Vagina (tissue), 2 donors: Measurements from ENCODE around the gene ZC3H4. TPM values are rescaled to one million over a fixed set of nuclear protein-coding genes. Genes with fewer than 3 reads are reported as not detected.
"Not testable (repeated sequence)": the region's sequence is repeated elsewhere in the genome, so short reads cannot be mapped to it uniquely, and the experiment has no call there.

Source experiments
- DNase-seq, 2 donors: peaks; one replicate each; pipeline ENCODE4 v3.0.0-alpha.2; 2017; ENCODE audit errors: extremely low spot score in 2 of 2
- H3K27ac ChIP-seq: fragments of 200-600 bp; sonication (generic); one replicate; pipeline ENCODE4 v1.5.1; 2019
- H3K27me3 ChIP-seq: fragments of 200-600 bp; sonication (generic); one replicate; pipeline ENCODE4 v1.5.1; 2019
- H3K36me3 ChIP-seq, 2 donors: fragments of 200-600 bp; sonication (generic); one replicate each; pipeline ENCODE4 v1.5.1; 2017 to 2019
- H3K4me1 ChIP-seq: fragments of 200-600 bp; sonication (generic); one replicate; pipeline ENCODE4 v1.5.1; 2019
- H3K4me3 ChIP-seq, 2 donors: fragments of 200-600 bp; sonication (generic); 1 replicate in 1 of 2; 2 replicates in 1 of 2; pipeline ENCODE4 v1.5.1; 2016 to 2019
- H3K9me3 ChIP-seq: fragments of 200-600 bp; sonication (generic); one replicate; pipeline ENCODE4 v1.5.1; 2019
- CTCF ChIP-seq, 3 experiments: fragments of 450-650 bp in 2 of 3; fragments of 200-600 bp in 1 of 3; sonication (generic) in 1 of 3; IDR thresholded peaks; one replicate each; pipeline ENCODE4 v1.5.1; 2017 to 2019; ENCODE audit warnings: antibody characterized with exemption in 3 of 3, mild to moderate bottlenecking in 2 of 3, moderate library complexity in 2 of 3
- POLR2A ChIP-seq, 2 donors: fragments of 450-650 bp; IDR thresholded peaks; one replicate each; pipeline ENCODE4 v1.6.1; 2017; ENCODE audit warnings: antibody characterized with exemption in 2 of 2, mild to moderate bottlenecking in 2 of 2, moderate library complexity in 2 of 2
- POLR2AphosphoS5 ChIP-seq, 2 donors: sonication (generic); formaldehyde crosslinking; IDR thresholded peaks; one replicate each; pipeline ENCODE4 v1.9.0; 2017; ENCODE audit warnings: antibody characterized with exemption in 2 of 2, mild to moderate bottlenecking in 2 of 2, low read depth in 1 of 2; ENCODE audit not compliant: insufficient read depth in 1 of 2
- intact Hi-C: fragments of 100-400 bp; cut with DNase I; formaldehyde crosslinking; loops from one replicate; pipeline ENCODE4 v1.15.1; 2023
- total RNA-seq: library from RNA; depleted of rRNA; stranded (reverse); fragments of >200 nt; gene quantifications from one replicate; pipeline ENCODE4 v1.2.3, GENCODE V29; 2016

The ZC3H4 gene
- total RNA-seq, 1 donor from 2014 or later = 21.9 TPM

DNA sequence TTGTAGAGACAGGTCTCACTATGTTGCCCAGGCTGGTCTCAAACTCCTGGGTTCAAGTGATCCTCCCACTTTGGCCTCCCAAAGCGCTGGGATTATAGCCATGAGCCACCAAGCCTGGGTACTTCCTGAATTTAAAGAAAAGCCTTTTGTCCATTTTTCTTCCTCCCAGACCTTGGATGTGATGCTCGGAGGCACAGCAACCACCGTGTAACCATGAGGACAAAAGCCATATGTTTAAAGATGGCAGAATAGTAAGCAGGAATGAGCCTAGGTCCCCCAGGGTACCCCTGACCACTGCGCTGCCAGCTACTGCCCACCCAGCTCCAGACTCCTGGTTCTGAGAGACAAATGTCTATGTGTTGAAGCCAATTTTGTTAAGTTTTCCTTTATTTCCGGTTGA, 31.1 kb downstream of the ZC3H4 start:
- Histone ChIP-seq H3K4me1 (peaks cover 6% of the 10 kb centered on the region), H3K27ac (no peak overlapping the region), H3K36me3 (peaks cover 0 to 86% of the 10 kb centered on the region in 2 donors), H3K9me3 (no peaks in the 10 kb centered on the region), H3K27me3 (no peaks in the 10 kb centered on the region), H3K4me3 (no peak overlapping the region)
- TF ChIP-seq POLR2AphosphoS5 (IDR thresholded peaks at IDR 0.05; ENCODE audit: insufficient read depth in 1 of 2, low read depth in 1 of 2) (no peak), CTCF (IDR thresholded peaks at IDR 0.05) (no peak), POLR2A (IDR thresholded peaks at IDR 0.05) (no peak)
- intact Hi-C loops = no loop called here
- no peak for DNase-seq

GRCh38 chr19:47081095-47081494, 32.5 kb downstream of the ZC3H4 start:
- intact Hi-C loops = no loop called here
- H3K9me3 ChIP-seq = no peaks in the 10 kb centered on the region
- H3K27me3 ChIP-seq = no peaks in the 10 kb centered on the region
- TF ChIP-seq CTCF (IDR thresholded peaks at IDR 0.05) (no peak), POLR2A (IDR thresholded peaks at IDR 0.05) (no peak), POLR2AphosphoS5 (IDR thresholded peaks at IDR 0.05; ENCODE audit: insufficient read depth in 1 of 2, low read depth in 1 of 2) (no peak)
- no peak overlapping the region for H3K27ac ChIP-seq
- no peak for DNase-seq
- H3K4me3 ChIP-seq = no peak overlapping the region
- peaks cover 6% of the 10 kb centered on the region for H3K4me1 ChIP-seq
- H3K36me3 ChIP-seq = peaks cover 0 to 84% of the 10 kb centered on the region in 2 donors

GRCh38 chr19:47078351-47078750, 35.2 kb downstream of the ZC3H4 start:
- H3K27me3 ChIP-seq, H3K27ac ChIP-seq, H3K4me3 ChIP-seq, DNase-seq, H3K4me1 ChIP-seq, H3K9me3 ChIP-seq: not testable (repeated sequence)
- peaks cover 0 to 64% of the 10 kb centered on the region in 2 donors for H3K36me3 ChIP-seq
- intact Hi-C loops = loop anchor here (2.0 kb wide), 1 partner anchor 50 kb away; no protein-coding TSS in a partner anchor

DNA sequence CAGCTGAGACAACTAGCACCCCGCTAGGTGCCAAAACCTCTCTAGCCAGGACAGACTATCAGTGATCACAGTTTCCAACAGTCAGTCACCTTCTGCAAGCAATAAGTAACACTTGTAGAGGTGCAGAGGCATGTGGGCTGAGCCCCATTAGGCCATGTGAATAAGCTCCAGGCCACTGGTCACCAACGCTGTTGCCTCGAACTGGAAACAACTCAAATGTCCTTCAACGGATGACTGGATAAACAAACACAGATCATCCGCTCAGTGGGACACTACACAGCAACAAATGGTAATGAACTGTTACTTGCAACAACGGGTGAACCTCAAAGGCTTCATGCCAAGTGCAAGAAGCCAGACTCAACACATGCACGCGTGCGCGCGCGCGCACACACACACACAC, 37.6 kb downstream of the ZC3H4 start:
- intact Hi-C loops = no loop called here
- Histone ChIP-seq H3K36me3 (peaks cover 0 to 62% of the 10 kb centered on the region in 2 donors), H3K27me3 (no peaks in the 10 kb centered on the region), H3K9me3 (no peaks in the 10 kb centered on the region), H3K4me3 (no peak overlapping the region), H3K27ac (no peak overlapping the region), H3K4me1 (peaks cover 6% of the 10 kb centered on the region)
- TF ChIP-seq POLR2A (IDR thresholded peaks at IDR 0.05) (no peak), POLR2AphosphoS5 (IDR thresholded peaks at IDR 0.05; ENCODE audit: insufficient read depth in 1 of 2, low read depth in 1 of 2) (no peak), CTCF (IDR thresholded peaks at IDR 0.05) (no peak)
- no peak for DNase-seq

DNA sequence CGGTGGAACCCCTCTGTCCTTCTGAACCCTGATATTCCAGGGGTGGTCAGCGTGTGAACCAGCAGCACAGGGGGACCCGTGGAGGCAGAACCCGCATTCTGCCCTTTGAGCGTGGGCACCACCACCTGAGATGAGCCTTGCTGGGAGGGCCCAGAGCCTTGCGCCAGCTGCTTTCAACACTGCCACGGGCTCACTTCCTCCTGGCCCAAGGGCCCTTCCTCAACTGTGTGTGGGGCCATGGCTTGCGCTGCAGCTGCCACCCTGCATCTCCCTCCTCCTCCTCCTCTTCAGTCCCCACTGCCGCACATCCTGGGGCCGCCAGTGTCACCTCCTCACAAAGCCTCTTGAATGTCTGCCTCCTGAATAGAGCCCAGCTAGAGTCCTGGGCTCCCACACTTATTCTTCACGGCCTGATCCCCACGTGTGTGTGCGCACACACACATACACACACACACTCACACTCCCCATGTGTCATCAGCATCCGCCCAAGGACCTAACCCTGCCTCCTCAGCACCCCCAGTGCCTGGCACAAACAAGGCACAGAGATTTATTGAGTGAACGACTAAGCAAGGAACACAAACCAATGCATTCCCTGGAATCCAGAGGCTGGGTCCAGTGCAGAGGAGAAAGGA, 38.3 kb downstream of the ZC3H4 start:
- Histone ChIP-seq H3K4me3 (no peak overlapping the region), H3K4me1 (peaks cover 6% of the 10 kb centered on the region), H3K36me3 (peaks cover 0 to 59% of the 10 kb centered on the region in 2 donors), H3K9me3 (no peaks in the 10 kb centered on the region), H3K27me3 (no peaks in the 10 kb centered on the region), H3K27ac (no peak overlapping the region)
- no peak for TF ChIP-seq POLR2AphosphoS5 (IDR thresholded peaks at IDR 0.05; ENCODE audit: insufficient read depth in 1 of 2, low read depth in 1 of 2)
- TF ChIP-seq POLR2A (IDR thresholded peaks at IDR 0.05) = no peak
- TF ChIP-seq CTCF (IDR thresholded peaks at IDR 0.05) = no peak
- intact Hi-C loops = no loop called here
- no peak for DNase-seq
